Endodermal cell (in vitro differentiated cells): ENCODE measurements around the gene LGALS4. TPM values are rescaled to one million over a fixed set of nuclear protein-coding genes. Genes with fewer than 3 reads are reported as not detected.
"Not testable (repeated sequence)": the region's sequence is repeated elsewhere in the genome, so short reads cannot be mapped to it uniquely, and the experiment has no call there.

Experiments
- DNase-seq: peaks from one replicate; pipeline ENCODE4 v3.0.0-alpha.2; 2017
- H3K27ac ChIP-seq: 2 replicates; pipeline ENCODE4 v1.5.1; 2013; ENCODE audit warnings: mild to moderate bottlenecking, low read depth, low read length, moderate library complexity
- H3K27me3 ChIP-seq: 2 replicates; pipeline ENCODE4 v1.6.1; 2013; ENCODE audit warnings: mild to moderate bottlenecking, low read length, moderate library complexity; ENCODE audit not compliant: insufficient read depth, control insufficient read depth, poor library complexity, severe bottlenecking
- H3K36me3 ChIP-seq: 2 replicates; pipeline ENCODE4 v1.7.0; 2013; ENCODE audit warnings: mild to moderate bottlenecking, low read length, moderate library complexity; ENCODE audit not compliant: control insufficient read depth, insufficient read depth
- H3K4me1 ChIP-seq: one replicate; pipeline ENCODE4 v1.7.0; 2013; ENCODE audit warnings: low read length; ENCODE audit not compliant: control insufficient read depth, insufficient read depth
- H3K4me3 ChIP-seq: 2 replicates; pipeline ENCODE4 v1.5.1; 2013; ENCODE audit warnings: mild to moderate bottlenecking, low read length, moderate library complexity
- H3K9ac ChIP-seq: 2 replicates; pipeline ENCODE4 v1.6.1; 2013; ENCODE audit warnings: mild to moderate bottlenecking, low read length, moderate library complexity; ENCODE audit not compliant: poor library complexity, severe bottlenecking; ENCODE audit errors: extremely low read depth
- H3K9me3 ChIP-seq: 2 replicates; pipeline ENCODE4 v1.6.1; 2013; ENCODE audit warnings: mild to moderate bottlenecking, low read length, moderate library complexity; ENCODE audit not compliant: control insufficient read depth
- H3K27ac Mint-ChIP-seq: 2 replicates; pipeline ENCODE4 v1.8.0; 2020; ENCODE audit warnings: mixed read lengths
- H3K27me3 Mint-ChIP-seq: 2 replicates; pipeline ENCODE4 v1.8.0; 2021; ENCODE audit warnings: mild to moderate bottlenecking, mixed read lengths; ENCODE audit not compliant: insufficient read depth
- H3K36me3 Mint-ChIP-seq: 2 replicates; pipeline ENCODE4 v1.8.0; 2020; ENCODE audit warnings: low read depth, mixed read lengths
- H3K4me1 Mint-ChIP-seq: 2 replicates; pipeline ENCODE4 v1.8.0; 2020; ENCODE audit warnings: mixed read lengths
- H3K4me3 Mint-ChIP-seq: 2 replicates; pipeline ENCODE4 v1.8.0; 2020; ENCODE audit warnings: mild to moderate bottlenecking, moderate library complexity, mixed read lengths
- H3K9me3 Mint-ChIP-seq: 2 replicates; pipeline ENCODE4 v1.8.0; 2020; ENCODE audit warnings: mild to moderate bottlenecking, mixed read lengths
- CTCF ChIP-seq: fragments of 200-600 bp; sonication (generic); conservative IDR thresholded peaks from 2 replicates; pipeline ENCODE4 v1.5.0; 2021; ENCODE audit warnings: antibody characterized with exemption, mild to moderate bottlenecking
- WGBS, 2 experiments: methylation state at CpG; one replicate each; pipeline versions ENCODE4 v1.1.5 to v1.1.7; 2013; ENCODE audit warnings: missing lambda C conversion rate in 2 of 2, mixed read lengths in 1 of 2; ENCODE audit not compliant: insufficient coverage in 1 of 2, insufficient read length in 1 of 2; 5-methylcytosine and 5-hydroxymethylcytosine counted together
- total RNA-seq, 2 donors: library from RNA; stranded (reverse); fragmentation: NEBNext Ultra II Directional in 1 of 2; extraction: Animal tissue kit (Norgen Biotek cat#: 25700) in 1 of 2; gene quantifications; 2 replicates in 1 of 2; 3 replicates in 1 of 2; pipeline ENCODE4 v1.2.1, GENCODE V29; 2021

LGALS4 gene
- total RNA-seq, 2 donors from 2014 or later, result 0.49 to 0.84 TPM

DNA sequence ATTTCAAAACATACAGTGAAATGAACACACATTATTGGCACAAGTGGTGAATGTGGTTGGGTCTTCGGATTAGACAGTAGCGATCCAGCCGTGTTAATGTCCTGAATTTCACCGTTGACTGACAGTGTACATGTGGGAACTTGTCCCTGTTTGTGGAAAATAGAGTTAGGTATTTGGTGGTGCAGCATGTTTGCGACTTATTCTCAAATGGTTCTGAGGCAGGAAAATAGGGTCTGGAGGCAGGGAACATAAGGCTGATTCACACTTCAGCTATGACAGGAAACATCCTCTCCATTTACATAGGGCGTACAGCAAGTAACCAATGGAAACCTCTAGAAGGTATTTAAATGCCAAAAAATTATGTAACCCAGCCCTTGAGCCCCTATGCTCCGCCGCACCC is 19.6 kb downstream of the LGALS4 start:
- no peaks in the 10 kb centered on the region for H3K9me3 ChIP-seq
- H3K9ac ChIP-seq, result no peak overlapping the region
- Mint-ChIP-seq H3K4me3 (peak overlapping the region; percentile 34), H3K36me3 (no peaks in the 10 kb centered on the region), H3K4me1 (peaks cover 9% of the 10 kb centered on the region), H3K27me3 (no peaks in the 10 kb centered on the region), H3K27ac (no peak overlapping the region), H3K9me3 (peaks cover 8% of the 10 kb centered on the region)
- no peaks in the 10 kb centered on the region for H3K36me3 ChIP-seq
- WGBS, 2 experiments, result 81 to 100% methylated on average over 4 to 8 of the region's 8 CpGs
- no peaks in the 10 kb centered on the region for H3K27me3 ChIP-seq
- no peak overlapping the region for H3K4me3 ChIP-seq
- no peaks in the 10 kb centered on the region for H3K4me1 ChIP-seq
- no peak for TF ChIP-seq CTCF
- DNase-seq, result no peak
- H3K27ac ChIP-seq, result no peak overlapping the region

DNA sequence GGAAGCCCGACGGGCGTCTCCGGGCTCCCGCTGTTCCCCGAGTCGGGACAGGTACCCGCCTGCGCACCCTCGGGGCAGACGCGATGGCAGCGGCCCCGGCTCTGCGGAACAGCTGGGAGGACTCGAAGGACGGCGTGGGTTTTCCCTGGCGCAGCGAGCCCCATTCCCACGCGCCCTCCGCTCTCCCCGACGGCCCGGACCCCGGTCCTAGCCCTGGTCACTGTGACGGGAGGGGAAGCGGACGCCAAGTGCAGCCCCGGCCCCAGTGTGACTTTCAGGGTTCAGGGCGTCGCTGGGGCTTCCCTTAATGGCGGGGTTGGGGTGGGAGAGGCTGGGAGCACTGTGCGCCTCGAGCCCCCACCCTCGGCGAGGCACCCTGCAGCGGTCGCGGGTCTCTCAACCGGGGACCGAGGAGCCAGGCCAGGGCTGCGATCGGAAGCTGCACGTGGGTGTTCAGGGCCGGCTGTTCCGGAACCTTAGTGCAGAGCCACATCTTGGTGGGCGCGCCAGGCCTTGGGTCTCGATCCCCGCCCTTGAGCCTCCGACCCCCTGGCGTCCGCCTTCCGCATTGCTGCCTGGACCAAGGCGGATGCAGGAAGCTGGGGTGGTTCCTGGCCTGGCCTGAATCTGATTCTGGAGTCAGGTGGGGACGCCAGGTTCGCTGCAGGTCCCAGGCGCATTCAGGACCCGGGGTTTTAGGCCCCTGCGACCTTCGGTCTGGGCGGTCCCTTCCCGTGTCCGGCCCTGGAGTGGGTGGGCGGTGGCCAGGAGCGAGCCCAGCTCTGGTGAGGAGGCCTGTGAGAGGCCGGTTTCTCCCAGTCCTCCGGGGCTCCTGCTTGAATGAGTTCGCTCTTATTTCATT is 20.3 kb downstream of the LGALS4 start:
- Mint-ChIP-seq H3K27me3 (no peaks in the 10 kb centered on the region), H3K9me3 (peaks cover 8% of the 10 kb centered on the region), H3K4me3 (peak overlapping the region; percentile 34), H3K27ac (no peak overlapping the region), H3K4me1 (peaks cover 9% of the 10 kb centered on the region), H3K36me3 (no peaks in the 10 kb centered on the region)
- Histone ChIP-seq H3K27me3 (no peaks in the 10 kb centered on the region), H3K9ac (no peak overlapping the region), H3K4me1 (no peaks in the 10 kb centered on the region), H3K36me3 (no peaks in the 10 kb centered on the region), H3K4me3 (no peak overlapping the region), H3K27ac (no peak overlapping the region), H3K9me3 (no peaks in the 10 kb centered on the region)
- peak; percentile 72 for TF ChIP-seq CTCF
- DNase-seq, result peak; percentile 90
- WGBS, 2 experiments, result 87 to 94% methylated on average over 36 to 64 of the region's 71 CpGs

GRCh38 chr19:38791451-38792064 is 21.2 kb downstream of the LGALS4 start:
- H3K4me1 Mint-ChIP-seq, H3K4me1 ChIP-seq, H3K9ac ChIP-seq, H3K9me3 Mint-ChIP-seq, H3K9me3 ChIP-seq, H3K36me3 ChIP-seq, H3K27me3 Mint-ChIP-seq, H3K27me3 ChIP-seq, H3K27ac Mint-ChIP-seq, H3K27ac ChIP-seq, DNase-seq, H3K4me3 ChIP-seq, H3K4me3 Mint-ChIP-seq, H3K36me3 Mint-ChIP-seq: not testable (repeated sequence)
- no CpG with 5 or more reads among the region's 40 CpGs for WGBS, 2 experiments

DNA sequence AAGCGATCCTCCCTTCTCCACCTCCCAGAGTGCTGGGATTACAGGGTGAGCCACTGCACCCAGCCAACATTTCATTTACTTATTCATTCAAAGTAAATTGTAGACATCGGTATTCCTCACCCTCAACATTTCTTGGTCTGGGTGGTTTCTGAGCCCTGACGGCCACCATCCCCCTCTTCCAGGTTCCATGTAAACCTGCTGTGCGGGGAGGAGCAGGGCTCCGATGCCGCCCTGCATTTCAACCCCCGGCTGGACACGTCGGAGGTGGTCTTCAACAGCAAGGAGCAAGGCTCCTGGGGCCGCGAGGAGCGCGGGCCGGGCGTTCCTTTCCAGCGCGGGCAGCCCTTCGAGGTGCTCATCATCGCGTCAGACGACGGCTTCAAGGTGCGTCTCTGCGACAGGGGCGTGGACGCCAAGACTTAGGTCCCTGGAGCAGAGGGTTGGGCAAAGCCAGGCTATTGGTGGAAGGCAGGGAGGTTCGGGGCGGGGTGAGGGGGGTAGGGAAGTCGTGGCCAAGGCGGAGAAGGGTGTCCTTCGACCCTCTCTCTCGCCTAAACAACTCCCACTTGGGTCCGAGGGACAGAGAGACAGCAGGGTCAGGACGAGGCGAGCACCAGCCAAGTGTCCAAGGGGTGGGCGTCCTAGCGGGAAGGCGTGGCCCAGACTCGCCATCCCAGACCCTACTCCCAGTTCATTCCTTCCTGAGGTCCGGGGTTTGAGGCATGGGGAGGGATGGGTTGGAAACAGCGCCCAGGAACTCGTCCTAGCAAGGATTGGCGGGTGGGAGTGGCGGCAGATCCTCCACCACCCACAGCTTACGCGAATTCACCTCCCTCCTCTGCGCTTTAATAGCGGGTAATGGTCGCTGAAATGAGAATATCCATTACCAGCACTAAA is 22.0 kb downstream of the LGALS4 start:
- H3K9me3 ChIP-seq, H3K27me3 Mint-ChIP-seq, DNase-seq, H3K4me3 Mint-ChIP-seq, H3K27ac ChIP-seq, H3K36me3 Mint-ChIP-seq, H3K4me1 ChIP-seq, H3K4me3 ChIP-seq, H3K9me3 Mint-ChIP-seq, H3K36me3 ChIP-seq, H3K27me3 ChIP-seq, H3K4me1 Mint-ChIP-seq, H3K27ac Mint-ChIP-seq, H3K9ac ChIP-seq: not testable (repeated sequence)
- 71 to 73% methylated on average over 4 to 10 of the region's 49 CpGs for WGBS, 2 experiments
